ENCODE measurements around the gene FAM227A. TPM values are rescaled to one million over a fixed set of nuclear protein-coding genes. Genes with fewer than 3 reads are reported as not detected.
"Not testable (repeated sequence)": the region's sequence is repeated elsewhere in the genome, so short reads cannot be mapped to it uniquely, and the experiment has no call there.

FAM227A gene
- total and polyA plus RNA-seq, 2 donors (not counting 3 experiments of a cell fraction or from before 2014, with no cell fraction given), result 0.58 to 1.9 TPM

DNA sequence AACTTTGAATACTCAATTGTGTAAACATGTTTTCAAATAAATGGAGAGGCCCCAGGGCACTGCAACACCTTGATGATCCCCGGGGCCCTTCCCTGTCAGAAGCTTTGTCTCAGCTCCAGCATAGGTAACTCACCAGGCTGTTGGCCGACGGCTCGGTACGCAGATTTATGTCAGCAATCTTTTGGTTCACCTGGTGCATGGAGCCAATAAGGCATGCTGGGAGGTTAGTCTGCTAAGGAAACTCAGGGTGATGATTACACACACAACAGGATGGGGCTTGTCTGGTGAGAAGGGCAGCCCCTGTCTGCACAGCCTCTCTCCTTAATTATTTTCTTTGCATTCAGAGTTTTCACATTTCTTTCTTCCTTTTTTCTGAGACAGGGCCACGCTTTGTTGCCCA, 10.8 kb downstream of the FAM227A start:
- Histone ChIP-seq H2AFZ (ENCODE audit: low read depth, low read length) (no peak overlapping the region), H3K4me1 (ENCODE audit: control insufficient read depth, extremely low read depth, insufficient read depth, low read length) (no peaks in the 10 kb centered on the region), H3K4me2 (ENCODE audit: insufficient read depth, low read length) (no peak overlapping the region), H3K9me1 (replicated peaks; ENCODE audit: control insufficient read depth, extremely low read depth, insufficient read depth, low read length) (no peaks in the 10 kb centered on the region), H3K4me3 (replicated peaks in 1 of 3; ENCODE audit: insufficient read depth in 1 of 3, low read depth in 1 of 3, low read length in 3 of 3) (no peak overlapping the region), H3K9me3 (replicated peaks; ENCODE audit: control insufficient read depth, insufficient read depth, low read length) (no peaks in the 10 kb centered on the region), H3K27ac (ENCODE audit: insufficient read depth, low read depth, low read length) (no peak overlapping the region), H4K20me1 (replicated peaks; ENCODE audit: control insufficient read depth, extremely low read depth, insufficient read depth, low read length) (no peaks in the 10 kb centered on the region), H3K27me3 (ENCODE audit: control insufficient read depth in 2 of 2, insufficient read depth in 2 of 2, low read length in 2 of 2) (no peaks in the 10 kb centered on the region), H3K79me2 (ENCODE audit: control insufficient read depth, insufficient read depth, low read length) (no peaks in the 10 kb centered on the region), H3K36me3 (ENCODE audit: control insufficient read depth in 2 of 2, extremely low read depth in 1 of 2, insufficient read depth in 2 of 2, low read length in 2 of 2) (no peaks in the 10 kb centered on the region), H3K9ac (replicated peaks; ENCODE audit: extremely low read depth, insufficient read depth, low read length) (no peak overlapping the region)
- POLR2A ChIA-PET, result no interaction called here
- no peak for TF ChIP-seq POLR2AphosphoS5 (IDR thresholded peaks at IDR 0.05; ENCODE audit: insufficient read depth, low read depth, low read length)
- BruUV-seq (replicated peaks), result no TSS peak
- CTCF ChIA-PET, result no interaction called here
- dilution Hi-C loops (cut with MboI; ENCODE audit: extremely low pct_ligation_motif_present, low sequenced_read_pairs), result no loop called here
- intact Hi-C loops (cut with micrococcal nuclease), result no loop called here
- no peak for DNase-seq (ENCODE audit: low read depth, low spot score)
- FAIRE-seq, result no peak

DNA sequence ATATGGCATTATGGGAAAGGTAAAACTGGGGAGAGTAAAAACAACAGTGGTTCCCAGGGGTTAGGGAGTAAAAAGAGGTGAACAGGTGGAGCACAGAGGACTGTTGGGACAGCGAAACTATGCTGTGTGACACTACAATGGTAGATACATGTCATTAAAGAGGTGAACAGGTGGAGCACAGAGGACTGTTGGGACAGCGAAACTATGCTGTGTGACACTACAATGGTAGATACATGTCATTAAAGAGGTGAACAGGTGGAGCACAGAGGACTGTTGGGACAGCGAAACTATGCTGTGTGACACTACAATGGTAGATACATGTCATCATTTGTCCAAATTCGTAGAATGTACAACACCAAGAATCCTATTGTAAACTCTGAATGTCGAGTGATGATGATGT, 11.9 kb downstream of the FAM227A start:
- dilution Hi-C loops (cut with MboI; ENCODE audit: extremely low pct_ligation_motif_present, low sequenced_read_pairs); H3K9me3 ChIP-seq (replicated peaks; ENCODE audit: control insufficient read depth, insufficient read depth, low read length); POLR2A ChIA-PET; H2AFZ ChIP-seq (ENCODE audit: low read depth, low read length); DNase-seq (ENCODE audit: low read depth, low spot score); H3K79me2 ChIP-seq (ENCODE audit: control insufficient read depth, insufficient read depth, low read length); H3K36me3 ChIP-seq (ENCODE audit: control insufficient read depth in 2 of 2, extremely low read depth in 1 of 2, insufficient read depth in 2 of 2, low read length in 2 of 2); H3K9ac ChIP-seq (replicated peaks; ENCODE audit: extremely low read depth, insufficient read depth, low read length); H3K27me3 ChIP-seq (ENCODE audit: control insufficient read depth in 2 of 2, insufficient read depth in 2 of 2, low read length in 2 of 2); H3K4me3 ChIP-seq (replicated peaks in 1 of 3; ENCODE audit: insufficient read depth in 1 of 3, low read depth in 1 of 3, low read length in 3 of 3); H3K27ac ChIP-seq (ENCODE audit: insufficient read depth, low read depth, low read length); CTCF ChIA-PET; FAIRE-seq; H3K4me1 ChIP-seq (ENCODE audit: control insufficient read depth, extremely low read depth, insufficient read depth, low read length); intact Hi-C loops (cut with micrococcal nuclease); BruUV-seq (replicated peaks); H3K4me2 ChIP-seq (ENCODE audit: insufficient read depth, low read length); H3K9me1 ChIP-seq (replicated peaks; ENCODE audit: control insufficient read depth, extremely low read depth, insufficient read depth, low read length); H4K20me1 ChIP-seq (replicated peaks; ENCODE audit: control insufficient read depth, extremely low read depth, insufficient read depth, low read length): not testable (repeated sequence)

Data from endothelial cell of umbilical vein (primary cell).